GM19193 (cell line): ENCODE data around the gene UACA.

ENCODE experiments used
- POLR2A ChIP-seq: IDR thresholded peaks from 4 replicates; pipeline ENCODE4 v1.6.1; 2011; ENCODE audit not compliant: insufficient read depth, insufficient read length; ENCODE audit errors: extremely low read depth

The UACA gene

GRCh38 chr15:70768257-70768883 lies 5.0 kb upstream of the UACA start:
- TF ChIP-seq POLR2A = no peak

- no peak for TF ChIP-seq POLR2A
Observed at GRCh38 chr15:70767667-70768066, 4.3 kb upstream of the UACA start.

- TF ChIP-seq POLR2A = no peak
Observed at GRCh38 chr15:70766597-70766996, 3.2 kb upstream of the UACA start.

GRCh38 chr15:70765504-70766281 lies 2.3 kb upstream of the UACA start:
- TF ChIP-seq POLR2A = no peak

GRCh38 chr15:70763950-70764730 lies 782 bp upstream of the UACA start:
- TF ChIP-seq POLR2A = no peak

- TF ChIP-seq POLR2A = no peak
Observed at GRCh38 chr15:70762469-70763119, 764 bp downstream of the UACA start.

- TF ChIP-seq POLR2A = no peak
Observed at GRCh38 chr15:70761931-70762468, 1.4 kb downstream of the UACA start.

- no peak for TF ChIP-seq POLR2A
Observed at GRCh38 chr15:70761046-70761445, 2.3 kb downstream of the UACA start.

- TF ChIP-seq POLR2A = no peak
Observed at GRCh38 chr15:70758790-70759462, 4.4 kb downstream of the UACA start.

GRCh38 chr15:70757627-70758026 lies 5.7 kb downstream of the UACA start:
- no peak for TF ChIP-seq POLR2A

- no peak for TF ChIP-seq POLR2A
Observed at GRCh38 chr15:70754862-70755261, 8.5 kb downstream of the UACA start.

GRCh38 chr15:70753101-70753829 lies 10.1 kb downstream of the UACA start:
- no peak for TF ChIP-seq POLR2A

- no peak for TF ChIP-seq POLR2A
Observed at GRCh38 chr15:70752193-70752635, 11.1 kb downstream of the UACA start.
